Heart left ventricle (tissue), 16 donors: ENCODE measurements around the gene CKAP4. TPM values are rescaled to one million over a fixed set of nuclear protein-coding genes. Genes with fewer than 3 reads are reported as not detected.

Source experiments
- ATAC-seq, 4 donors: fragments of 200-7000 bp; cut with Tn5 transposase; one replicate each; pipeline ENCODE4 v1.9.1; 2020 to 2022; ENCODE audit warnings: moderate library complexity in 4 of 4, mild to moderate bottlenecking in 3 of 4, moderate number of reproducible peaks in 1 of 4
- DNase-seq, 5 donors: peaks; one replicate each; pipeline ENCODE4 v3.0.0-alpha.2; 2020
- H3K27ac ChIP-seq, 12 donors: fragments of 200-600 bp; sonication (generic) in 4 of 12; one replicate each; pipeline versions ENCODE4 v1.5.0 to v1.8.0; 2016 to 2022; ENCODE audit warnings: mild to moderate bottlenecking in 2 of 12
- H3K27me3 ChIP-seq, 9 donors: fragments of 200-600 bp; sonication (generic) in 2 of 9; one replicate each; pipeline versions ENCODE4 v1.5.1 to v1.8.0; 2016 to 2022; ENCODE audit warnings: mild to moderate bottlenecking in 3 of 9
- H3K36me3 ChIP-seq, 9 donors: fragments of 200-600 bp; sonication (generic) in 2 of 9; one replicate each; pipeline versions ENCODE4 v1.5.0 to v1.8.0; 2018 to 2022; ENCODE audit warnings: mild to moderate bottlenecking in 2 of 9
- H3K4me1 ChIP-seq, 12 donors: fragments of 200-600 bp; sonication (generic) in 4 of 12; one replicate each; pipeline versions ENCODE4 v1.5.0 to v1.8.0; 2016 to 2022; ENCODE audit warnings: mild to moderate bottlenecking in 3 of 12
- H3K4me3 ChIP-seq, 12 donors: fragments of 200-600 bp; sonication (generic) in 4 of 12; one replicate each; pipeline versions ENCODE4 v1.5.0 to v1.8.0; 2017 to 2022; ENCODE audit warnings: mild to moderate bottlenecking in 9 of 12, moderate library complexity in 4 of 12
- H3K9me3 ChIP-seq, 12 donors: fragments of 200-600 bp; sonication (generic) in 4 of 12; one replicate each; pipeline versions ENCODE4 v1.5.0 to v1.8.0; 2016 to 2022; ENCODE audit warnings: mild to moderate bottlenecking in 1 of 12
- CTCF ChIP-seq, 12 donors: fragments of 200-600 bp; sonication (generic) in 4 of 12; IDR thresholded peaks; one replicate each; pipeline versions ENCODE4 v1.5.0 to v1.8.0; 2018 to 2022; ENCODE audit warnings: antibody characterized with exemption in 12 of 12, mild to moderate bottlenecking in 5 of 12
- POLR2A ChIP-seq, 2 donors: fragments of 450-650 bp; IDR thresholded peaks; one replicate each; pipeline ENCODE4 v1.6.1; 2017; ENCODE audit warnings: antibody characterized with exemption in 2 of 2, mild to moderate bottlenecking in 2 of 2, moderate library complexity in 2 of 2
- WGBS, 4 donors: extraction: QIAGEN DNeasy Blood & Tissue Kit in 2 of 4; methylation state at CpG; one replicate each; pipeline versions ENCODE4 v1.1.5 to v1.1.7; 2013 to 2018; 5-methylcytosine and 5-hydroxymethylcytosine counted together
- intact Hi-C, 10 donors: fragments of 100-400 bp; cut with DNase I; formaldehyde crosslinking; loops; one replicate each; pipeline versions ENCODE4 v1.11.1 to v1.14.2; 2022
- polyA plus RNA-seq, 2 donors: library from polyadenylated mRNA; stranded (reverse); fragments of 200-250 nt; gene quantifications; one replicate each; pipeline ENCODE4 v1.2.3, GENCODE V29; 2013
- total RNA-seq, 9 donors: library from RNA; depleted of rRNA in 2 of 9; stranded (reverse); fragments of >200 nt in 2 of 9; fragmentation: NEBNext Ultra II Directional in 3 of 9; extraction: Animal tissue kit (Norgen Biotek cat#: 25700) in 3 of 9; gene quantifications; one replicate each; pipeline versions ENCODE4 v1.1.0 to v1.2.4, GENCODE V29; 2016 to 2023
- donor health status: ischemic (EF 13 %, LVEDD 7.1; RV severe dilation, severe dysfunction).
- donor health status: healthy with polysubstance abuse.
- donor health status: DM: no; HTN: yes; CAD: no.
- donor health status: DM: no; HTN: no; CAD: no.
- donor health status: ischemic (EF 25% LVEDD 6.9; RV normal size, moderate dysfunction).
- donor health status: ischemic (EF 25% LVEDD 5.7; RV mildly dilated, moderate dysfunction).
- donor health status: healthy.
- donor health status: DM: yes; HTN: yes; CAD: no.
- donor health status: ischemic (EF 35%, LVEDD 5.7; RV mildly dilated, moderate dysfunction).
- donor health status: nonischemic (EF 11% LVEDD 7.7; RV severe dilation, severe dysfunction).
- donor health status: DM: yes; HTN: yes; CAD: no.
- donor health status: PGD.
- donor health status: ischemic (EF 29% LVEDD 5.4; RV normal size, mild dysfunction).
- donor health status: nonischemic (EF 23%, LVEDD 6.1; RV moderate dilation, normal function).

The CKAP4 gene
- total and polyA plus RNA-seq, 11 donors = 19.0 to 70.7 (median 53.7) TPM

GRCh38 chr12:106258226-106258625 is 10.4 kb upstream of the CKAP4 start:
- WGBS, 4 donors = 62 to 88% (median 81%) methylated on average over 4 of the region's 4 CpGs
- TF ChIP-seq POLR2A (IDR thresholded peaks at IDR 0.05) = no peak
- TF ChIP-seq CTCF (IDR thresholded peaks at IDR 0.05) = no peak
- intact Hi-C loops = no loop called here
- H3K27me3 ChIP-seq = no peaks in the 10 kb centered on the region
- DNase-seq = no peak
- no peaks in the 10 kb centered on the region for H3K4me1 ChIP-seq
- no peak overlapping the region for H3K4me3 ChIP-seq
- ATAC-seq = no peak
- no peaks in the 10 kb centered on the region for H3K36me3 ChIP-seq
- H3K27ac ChIP-seq = no peak overlapping the region
- H3K9me3 ChIP-seq = no peaks in the 10 kb centered on the region

GRCh38 chr12:106256524-106256923 is 8.7 kb upstream of the CKAP4 start:
- no peaks in the 10 kb centered on the region for H3K27me3 ChIP-seq
- no peaks in the 10 kb centered on the region for H3K4me1 ChIP-seq
- intact Hi-C loops = no loop called here
- ATAC-seq = no peak
- no peak overlapping the region for H3K27ac ChIP-seq
- TF ChIP-seq POLR2A (IDR thresholded peaks at IDR 0.05) (no peak), CTCF (IDR thresholded peaks at IDR 0.05) (no peak)
- H3K36me3 ChIP-seq = no peaks in the 10 kb centered on the region
- no peak overlapping the region for H3K4me3 ChIP-seq
- H3K9me3 ChIP-seq = no peaks in the 10 kb centered on the region
- no peak for DNase-seq

- Histone ChIP-seq H3K27ac (no peak overlapping the region), H3K9me3 (no peaks in the 10 kb centered on the region), H3K4me3 (no peak overlapping the region), H3K4me1 (no peaks in the 10 kb centered on the region), H3K36me3 (no peaks in the 10 kb centered on the region), H3K27me3 (no peaks in the 10 kb centered on the region)
- TF ChIP-seq POLR2A (IDR thresholded peaks at IDR 0.05) (no peak), CTCF (IDR thresholded peaks at IDR 0.05) (no peak)
- DNase-seq = no peak
- intact Hi-C loops = no loop called here
- WGBS, 4 donors = 46 to 75% (median 64%) methylated on average over 5 of the region's 5 CpGs
- no peak for ATAC-seq
These were observed 8.1 kb upstream of the CKAP4 start for GRCh38 chr12:106255952-106256351.

- ATAC-seq (no peak), DNase-seq (no peak)
- no peak overlapping the region for H3K4me3 ChIP-seq
- 92 to 97% (median 93%) methylated on average over 3 of the region's 3 CpGs for WGBS, 4 donors
- intact Hi-C loops = no loop called here
- no peaks in the 10 kb centered on the region for H3K36me3 ChIP-seq
- no peaks in the 10 kb centered on the region for H3K27me3 ChIP-seq
- H3K9me3 ChIP-seq = no peaks in the 10 kb centered on the region
- no peak for TF ChIP-seq POLR2A (IDR thresholded peaks at IDR 0.05)
- TF ChIP-seq CTCF (IDR thresholded peaks at IDR 0.05) = no peak
- H3K4me1 ChIP-seq = no peaks in the 10 kb centered on the region
- no peak overlapping the region for H3K27ac ChIP-seq
These were observed 7.7 kb upstream of the CKAP4 start for GRCh38 chr12:106255493-106255892.
